HG02981 (cell line): ENCODE results near the gene FAM25A.
"Not testable (repeated sequence)": the region's sequence is repeated elsewhere in the genome, so short reads cannot be mapped to it uniquely, and the experiment has no call there.

ENCODE experiments used
- ATAC-seq: cut with Tn5 transposase; IDR thresholded peaks from one replicate; pipeline ENCODE4 v1.9.1; 2021; ENCODE audit warnings: mild to moderate bottlenecking, moderate library complexity; ENCODE audit not compliant: unreplicated experiment

The FAM25A gene

DNA sequence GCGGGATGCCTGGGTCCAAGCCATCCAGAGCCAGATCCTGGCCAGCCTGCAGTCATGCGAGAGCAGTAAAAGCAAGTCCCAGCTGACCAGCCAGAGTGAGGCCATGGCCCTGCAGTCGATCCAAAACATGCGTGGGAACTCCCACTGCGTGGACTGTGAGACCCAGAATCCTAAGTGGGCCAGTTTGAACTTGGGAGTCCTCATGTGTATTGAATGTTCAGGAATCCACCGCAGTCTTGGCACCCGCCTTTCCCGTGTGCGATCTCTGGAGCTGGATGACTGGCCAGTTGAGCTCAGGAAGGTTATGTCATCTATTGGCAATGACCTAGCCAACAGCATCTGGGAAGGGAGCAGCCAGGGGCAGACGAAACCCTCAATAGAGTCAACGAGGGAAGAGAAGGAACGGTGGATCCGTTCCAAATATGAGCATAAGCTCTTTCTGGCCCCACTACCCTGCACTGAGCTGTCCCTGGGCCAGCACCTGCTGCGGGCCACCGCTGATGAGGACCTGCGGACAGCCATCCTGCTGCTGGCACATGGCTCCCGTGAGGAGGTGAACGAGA is 10.9 kb upstream of the FAM25A start:
- ATAC-seq: not testable (repeated sequence)

DNA sequence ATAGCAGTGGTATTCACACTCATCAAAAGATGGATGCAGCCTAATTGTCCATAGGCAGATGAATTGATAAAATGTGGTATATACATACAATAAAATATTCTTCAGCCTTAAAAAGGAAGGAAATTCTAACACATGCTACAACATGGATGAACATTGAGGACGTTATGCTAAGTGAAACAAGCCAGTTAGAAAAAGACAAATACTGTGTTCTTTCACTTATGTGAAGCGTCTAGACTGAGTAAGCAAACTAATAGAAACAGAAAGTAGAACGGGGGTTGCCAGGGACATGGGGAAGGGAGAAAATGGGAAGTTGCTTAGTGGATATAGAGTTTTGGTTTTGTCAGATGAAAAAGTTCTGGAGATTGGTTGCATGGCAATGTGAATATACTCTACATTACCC is 6.6 kb upstream of the FAM25A start:
- not testable (repeated sequence) for ATAC-seq

DNA sequence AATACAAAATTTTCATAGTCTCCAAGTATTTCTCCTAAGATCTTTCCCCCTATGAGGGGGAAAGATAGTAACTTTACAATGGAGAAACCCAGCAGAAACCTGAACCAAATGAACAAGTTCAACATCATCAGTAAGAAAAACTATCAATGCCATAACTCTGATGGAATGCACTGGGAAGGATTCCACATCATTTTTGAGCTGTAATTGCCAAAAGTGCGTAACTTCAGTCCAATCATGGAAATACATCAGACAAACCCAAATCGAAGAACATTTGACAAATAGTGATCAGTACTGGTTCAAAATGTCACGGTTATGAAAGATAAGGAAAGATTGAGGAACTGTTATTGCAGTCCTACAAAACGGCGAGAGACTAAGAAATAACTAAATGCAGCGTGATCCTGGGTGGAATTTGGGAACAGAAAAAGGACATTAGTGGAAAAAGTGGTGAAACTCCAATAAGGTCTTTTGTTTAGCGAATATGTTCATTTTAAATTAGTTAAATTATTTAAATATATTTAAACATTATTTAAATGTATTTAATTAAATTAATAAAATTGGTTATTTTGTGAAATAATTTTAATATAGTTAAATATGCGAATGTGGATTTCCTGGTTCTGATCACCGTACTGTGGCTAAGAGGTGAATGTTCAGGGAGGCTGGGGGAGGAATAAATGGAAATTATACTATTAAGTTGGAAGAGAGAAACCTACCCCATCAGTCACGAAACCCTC is 4.9 kb upstream of the FAM25A start:
- ATAC-seq: not testable (repeated sequence)

DNA sequence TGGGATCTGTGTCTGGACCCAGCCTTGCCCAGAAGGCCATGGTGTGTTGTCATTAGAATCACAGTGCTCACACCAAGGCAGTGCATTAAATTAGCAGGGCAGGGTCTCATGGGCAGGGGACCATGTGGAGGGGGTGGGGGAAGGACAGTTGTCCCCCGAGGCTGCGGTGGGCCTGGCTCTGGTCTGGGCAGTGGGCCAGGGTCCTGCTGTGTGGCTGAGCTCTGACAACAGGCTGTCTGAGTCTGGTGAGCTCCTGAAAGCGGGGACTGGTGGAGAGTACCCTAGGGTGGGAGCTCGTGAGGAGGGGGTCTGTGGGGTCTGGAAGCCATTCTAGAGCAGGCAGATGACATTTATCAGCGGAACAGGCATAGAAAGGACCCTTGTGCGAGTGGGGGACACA is 2.0 kb upstream of the FAM25A start:
- not testable (repeated sequence) for ATAC-seq

DNA sequence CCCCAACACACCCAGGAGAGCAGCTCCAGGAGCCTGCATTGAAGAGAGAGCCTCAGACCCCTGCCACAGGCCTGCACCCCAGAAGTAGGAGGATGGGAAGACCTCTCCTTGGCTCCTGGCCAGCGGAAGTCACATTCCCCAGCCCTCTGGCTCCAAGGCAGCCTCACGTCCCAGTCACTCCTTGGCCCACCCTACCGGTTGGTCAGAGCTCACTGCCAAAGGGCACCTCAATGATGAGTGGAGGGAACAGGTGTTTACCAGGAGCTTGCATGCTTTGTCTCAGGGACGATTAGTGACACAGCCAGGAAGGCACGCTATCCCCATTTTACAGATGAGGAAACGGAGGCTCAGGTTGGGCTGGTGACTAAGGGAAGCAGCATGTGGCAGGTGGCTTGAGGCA is 1.0 kb upstream of the FAM25A start:
- not testable (repeated sequence) for ATAC-seq

DNA sequence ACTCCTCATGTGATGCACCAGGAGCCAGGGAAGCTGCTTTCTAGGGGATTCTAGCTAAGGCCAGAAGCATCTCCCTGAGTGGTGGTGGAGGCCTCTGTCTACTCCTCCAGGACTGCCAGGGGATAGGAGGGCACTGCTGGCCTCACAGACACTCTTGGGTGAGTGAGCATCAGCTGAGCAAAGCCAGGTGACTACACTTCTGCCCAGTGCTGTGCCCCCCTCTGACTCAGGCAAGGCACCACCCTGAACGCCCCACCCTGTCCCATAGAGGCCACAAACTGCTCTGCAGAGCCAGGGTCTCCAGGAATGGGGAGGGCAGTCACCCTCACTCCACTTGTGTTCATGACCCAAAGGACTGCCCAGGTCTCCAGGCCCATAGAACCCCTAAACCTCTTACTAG is 590 bp upstream of the FAM25A start:
- not testable (repeated sequence) for ATAC-seq

DNA sequence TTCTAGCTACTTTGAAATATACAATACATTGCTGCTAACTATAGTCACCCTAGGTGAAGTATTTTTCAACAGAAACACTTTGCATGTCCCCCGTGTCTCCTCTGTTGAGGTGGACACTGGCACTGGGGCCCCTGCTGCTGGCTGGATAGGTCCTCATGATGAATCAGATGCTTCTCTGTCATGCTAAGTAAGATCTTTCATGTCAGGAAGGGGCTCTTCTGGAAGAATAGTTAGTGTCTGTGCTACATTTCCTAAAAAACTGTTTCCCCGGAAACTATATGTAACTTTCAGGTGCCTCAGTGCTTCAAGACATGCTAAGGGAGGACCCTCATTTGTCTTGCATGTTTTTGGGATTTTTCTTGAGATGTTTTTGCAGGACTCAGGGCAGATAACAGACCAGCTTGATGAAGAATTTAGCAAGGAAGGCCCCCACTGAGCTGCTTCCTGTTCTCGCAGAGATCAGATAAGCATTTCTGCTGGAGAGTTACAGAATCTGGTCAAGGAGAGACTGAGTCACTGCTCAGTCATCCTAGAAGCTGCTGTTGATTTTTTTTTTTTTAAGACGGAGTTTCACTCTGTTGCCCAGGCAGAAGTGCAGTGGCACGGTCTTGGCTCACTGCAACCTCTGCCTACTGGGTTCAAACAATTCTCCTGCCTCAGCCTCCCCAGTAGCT is 5.3 kb downstream of the FAM25A start:
- ATAC-seq: not testable (repeated sequence)

DNA sequence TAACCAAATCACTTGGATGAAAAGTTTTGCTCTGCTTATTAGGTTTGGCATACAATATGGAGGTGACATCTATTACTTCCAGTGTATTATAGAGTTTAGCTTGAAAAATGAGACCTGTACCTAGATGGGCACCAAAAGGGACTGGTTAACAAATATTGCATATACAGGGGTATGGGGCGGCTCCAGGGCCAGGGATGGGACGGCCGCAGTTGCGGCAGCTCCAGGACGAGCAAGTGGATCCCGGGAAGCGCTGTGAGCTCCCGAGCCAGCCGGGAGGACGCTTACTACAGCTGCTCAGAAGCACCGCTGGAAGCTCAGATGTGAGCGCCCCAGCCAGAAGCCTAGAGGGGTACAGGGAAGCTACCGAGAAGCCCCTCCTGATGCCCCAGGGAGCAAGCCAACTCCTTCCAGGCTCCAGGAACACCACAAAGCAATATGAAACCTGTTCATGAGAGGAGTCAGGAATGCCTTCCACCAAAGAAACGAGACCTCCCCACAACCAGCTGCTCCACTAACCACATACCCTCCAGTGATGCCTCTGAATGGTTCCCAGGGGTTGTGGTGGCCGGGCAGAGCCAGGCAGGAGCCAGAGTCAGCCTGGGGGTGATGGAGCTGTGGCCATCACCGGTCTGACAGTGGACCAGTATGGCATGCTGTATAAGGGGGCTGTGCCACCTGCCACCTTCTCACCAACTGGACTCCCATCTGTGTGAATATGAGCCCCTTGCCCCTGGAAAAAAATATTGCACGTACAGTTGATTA is 6.8 kb downstream of the FAM25A start:
- ATAC-seq: not testable (repeated sequence)

DNA sequence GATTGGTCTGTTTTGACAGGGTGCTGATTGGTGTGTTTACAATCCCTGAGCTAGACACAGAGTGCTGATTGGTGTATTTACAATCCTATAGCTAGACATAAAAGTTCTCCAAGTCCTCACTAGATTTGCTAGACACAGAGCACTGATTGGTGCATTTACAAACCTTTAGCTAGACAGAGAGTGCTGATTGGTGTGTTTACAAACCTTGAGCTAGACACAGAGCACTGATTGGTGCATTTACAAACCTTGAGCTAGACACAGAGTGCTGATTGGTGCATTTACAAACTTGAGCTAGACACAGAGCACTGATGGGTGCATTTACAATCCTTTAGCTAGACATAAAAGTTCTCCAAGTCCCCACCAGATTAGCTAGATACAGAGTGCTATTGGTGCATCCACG is 10.3 kb downstream of the FAM25A start:
- not testable (repeated sequence) for ATAC-seq

DNA sequence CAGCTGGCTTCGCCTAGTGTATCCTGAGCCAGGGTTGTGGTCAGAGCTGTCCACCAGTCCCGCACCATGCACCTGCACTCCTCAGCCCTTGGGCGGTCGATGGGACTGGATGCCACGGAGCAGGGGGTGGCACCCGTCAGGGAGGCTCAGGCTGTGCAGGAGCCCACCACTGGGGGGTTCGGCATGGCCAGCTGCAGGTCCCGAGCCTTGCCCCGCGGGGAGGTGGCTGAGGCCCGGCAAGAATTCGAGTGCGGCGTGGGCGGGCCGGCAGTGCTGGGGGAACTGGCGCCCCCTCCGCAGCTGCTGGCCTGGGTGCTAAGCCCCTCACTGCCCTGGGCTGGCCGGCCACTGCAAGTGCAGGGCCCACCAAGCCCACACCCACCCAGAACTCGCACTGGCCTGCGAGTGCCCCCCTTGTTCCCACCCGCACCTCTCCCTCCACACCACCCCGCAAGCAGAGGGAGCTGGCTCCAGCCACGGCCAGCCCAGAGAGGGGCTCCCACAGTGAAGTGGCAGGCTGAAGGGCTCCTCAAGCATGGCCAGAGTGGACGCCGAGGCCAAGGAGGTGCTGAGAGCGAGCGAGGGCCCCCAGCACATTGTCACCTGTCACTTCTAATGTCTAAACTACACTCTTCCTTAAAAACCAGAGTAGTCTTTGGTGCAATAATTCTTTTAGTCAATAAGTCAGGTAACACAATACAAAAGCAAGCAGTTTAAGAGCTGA is 11.0 kb downstream of the FAM25A start:
- no peak for ATAC-seq

DNA sequence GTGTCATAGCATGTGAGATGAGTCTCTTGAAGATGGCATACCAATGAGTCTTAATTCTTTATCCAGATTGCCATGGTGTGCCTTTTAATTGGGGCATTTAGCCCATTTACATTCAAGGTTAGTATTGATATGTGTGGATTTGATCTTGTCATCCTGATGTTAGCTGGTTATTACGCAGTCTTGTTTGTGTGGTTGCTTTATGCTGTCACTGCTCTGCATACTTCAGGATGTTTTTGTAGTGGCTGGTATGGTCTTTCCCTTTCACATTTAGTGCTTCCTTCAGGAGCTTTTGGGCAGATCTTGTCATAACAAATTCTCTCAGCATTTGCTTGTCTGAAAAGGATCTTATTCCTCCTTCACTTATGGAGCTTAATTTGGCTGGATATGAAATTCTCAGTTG is 16.5 kb downstream of the FAM25A start:
- no peak for ATAC-seq

DNA sequence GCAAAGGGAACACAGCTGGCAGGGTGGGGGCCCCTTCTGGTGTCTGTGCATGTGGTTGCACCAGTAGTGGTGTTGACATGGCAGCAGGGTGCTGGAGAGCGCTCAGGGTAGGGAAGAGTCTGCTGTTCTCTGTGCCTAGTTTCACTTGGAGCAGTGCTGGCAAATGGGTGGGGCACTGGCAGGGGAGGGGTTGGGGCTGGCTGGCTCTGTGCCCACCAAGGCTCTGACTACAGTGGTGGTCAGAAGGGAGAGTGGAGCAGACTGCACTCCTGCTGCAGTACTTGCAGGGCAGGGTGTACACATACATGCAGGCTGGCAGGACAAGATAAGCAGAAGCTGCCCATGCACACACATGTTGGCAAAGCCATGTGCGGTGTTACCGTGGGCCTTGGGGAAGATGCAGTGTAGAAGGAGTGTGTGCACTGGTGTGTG is 18.2 kb downstream of the FAM25A start:
- ATAC-seq: no peak

DNA sequence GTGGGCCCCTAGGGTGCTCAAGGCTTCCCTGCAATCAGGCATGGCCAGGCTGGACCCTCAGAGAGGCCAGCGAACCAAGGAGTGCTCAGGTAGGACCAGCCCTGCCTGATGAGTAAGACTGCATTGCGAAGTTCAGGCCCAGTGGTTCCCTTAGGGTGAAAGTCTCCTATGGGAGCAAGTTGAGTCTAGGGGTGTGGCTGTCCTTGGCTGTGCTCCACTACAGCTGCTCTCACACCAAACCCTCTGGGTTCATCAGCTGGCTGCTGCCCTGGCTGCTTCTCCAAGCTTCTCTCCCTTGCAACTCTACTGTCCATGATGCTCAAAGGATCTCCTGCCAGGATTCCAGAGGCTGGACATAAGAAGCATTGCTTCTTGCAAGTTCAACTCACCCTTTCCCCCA is 18.7 kb downstream of the FAM25A start:
- no peak for ATAC-seq

DNA sequence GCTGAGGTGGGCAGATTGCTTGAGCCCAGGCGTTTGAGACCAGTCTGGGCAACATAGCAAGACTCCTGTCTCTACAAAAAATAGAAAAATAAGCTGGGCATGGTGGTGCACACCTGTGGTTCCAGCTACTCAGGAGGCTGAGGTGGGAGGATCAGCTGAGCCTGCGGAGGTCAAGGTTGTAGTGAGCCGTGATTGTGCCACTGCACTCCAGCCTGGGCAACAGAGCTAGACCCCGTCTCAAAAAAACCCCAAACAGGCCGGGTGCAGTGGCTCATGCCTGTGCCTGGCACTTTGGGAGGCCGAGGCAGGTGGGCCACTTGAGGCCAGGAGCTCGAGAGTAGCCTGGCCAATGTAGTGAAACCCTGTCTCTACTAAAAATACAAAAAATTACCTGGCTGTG is 23.5 kb downstream of the FAM25A start:
- not testable (repeated sequence) for ATAC-seq

DNA sequence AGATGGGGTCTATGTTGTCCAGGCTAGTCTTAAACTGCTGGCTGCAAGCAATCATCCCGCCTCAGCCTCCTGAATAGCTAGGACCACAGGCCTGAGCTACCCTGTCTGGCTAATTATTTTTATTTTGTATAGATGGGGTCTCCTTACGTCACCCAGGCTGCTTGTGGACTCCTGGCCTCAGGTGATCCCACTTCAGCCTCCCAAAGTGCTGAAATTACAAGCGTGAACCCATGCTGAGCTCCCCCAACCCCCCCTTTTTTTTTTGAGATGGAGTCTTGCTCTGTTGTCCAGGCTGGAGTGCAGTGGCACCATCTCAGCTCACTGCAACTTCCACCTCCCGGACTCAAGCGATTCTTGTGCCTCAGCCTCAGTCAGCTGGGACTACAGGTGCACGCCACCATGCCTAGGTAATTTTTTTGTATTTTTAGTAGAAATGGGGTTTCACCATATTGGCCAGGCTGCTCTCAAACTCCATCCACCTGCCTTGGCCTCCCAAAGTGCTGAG is 25.4 kb downstream of the FAM25A start:
- ATAC-seq: no peak

DNA sequence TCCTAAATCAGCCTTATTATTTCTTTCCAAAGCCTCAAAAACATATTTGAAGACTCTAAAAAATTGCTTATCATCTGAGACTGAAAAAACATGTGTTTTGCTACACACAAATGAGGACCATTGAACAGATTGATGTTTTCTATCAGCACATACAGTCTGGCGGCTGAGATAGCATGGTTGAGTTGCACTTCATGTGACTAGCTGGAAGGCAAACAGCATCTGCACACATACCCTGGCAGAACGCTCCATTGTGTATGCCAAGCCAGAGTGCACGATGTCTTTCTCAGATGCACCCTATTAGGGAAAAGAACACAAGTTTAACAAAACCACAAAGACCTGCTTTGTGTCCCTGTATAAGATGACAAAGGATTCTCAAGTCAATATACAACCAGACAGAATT is 33.0 kb downstream of the FAM25A start:
- ATAC-seq: no peak

DNA sequence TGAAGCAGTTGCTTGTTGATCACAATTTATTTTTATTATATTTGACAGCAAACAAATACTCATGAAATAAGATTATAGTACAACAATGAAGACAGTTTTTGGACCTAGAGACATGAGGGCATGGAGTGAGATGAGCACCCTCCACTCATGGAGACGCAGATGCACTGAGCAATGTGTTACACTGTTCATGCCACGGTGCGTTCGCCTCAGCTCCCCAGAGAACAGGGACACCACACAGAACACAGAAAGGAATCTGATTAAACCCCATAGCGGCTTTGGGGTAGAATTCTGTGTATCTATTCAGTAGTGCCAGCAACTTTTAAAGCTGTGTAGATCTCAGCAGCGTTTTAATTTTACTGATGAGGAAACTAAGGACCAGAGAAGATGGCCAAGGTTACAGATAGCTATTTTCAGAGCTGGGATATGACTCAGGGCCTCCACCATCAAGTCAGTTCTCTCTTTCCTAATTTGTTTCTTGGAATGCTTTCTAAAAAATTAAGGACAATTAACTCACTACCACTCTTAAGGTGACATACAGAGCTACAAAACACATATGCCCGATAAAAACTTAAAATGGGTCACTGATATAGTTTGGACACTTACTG is 33.6 kb downstream of the FAM25A start:
- ATAC-seq: no peak

DNA sequence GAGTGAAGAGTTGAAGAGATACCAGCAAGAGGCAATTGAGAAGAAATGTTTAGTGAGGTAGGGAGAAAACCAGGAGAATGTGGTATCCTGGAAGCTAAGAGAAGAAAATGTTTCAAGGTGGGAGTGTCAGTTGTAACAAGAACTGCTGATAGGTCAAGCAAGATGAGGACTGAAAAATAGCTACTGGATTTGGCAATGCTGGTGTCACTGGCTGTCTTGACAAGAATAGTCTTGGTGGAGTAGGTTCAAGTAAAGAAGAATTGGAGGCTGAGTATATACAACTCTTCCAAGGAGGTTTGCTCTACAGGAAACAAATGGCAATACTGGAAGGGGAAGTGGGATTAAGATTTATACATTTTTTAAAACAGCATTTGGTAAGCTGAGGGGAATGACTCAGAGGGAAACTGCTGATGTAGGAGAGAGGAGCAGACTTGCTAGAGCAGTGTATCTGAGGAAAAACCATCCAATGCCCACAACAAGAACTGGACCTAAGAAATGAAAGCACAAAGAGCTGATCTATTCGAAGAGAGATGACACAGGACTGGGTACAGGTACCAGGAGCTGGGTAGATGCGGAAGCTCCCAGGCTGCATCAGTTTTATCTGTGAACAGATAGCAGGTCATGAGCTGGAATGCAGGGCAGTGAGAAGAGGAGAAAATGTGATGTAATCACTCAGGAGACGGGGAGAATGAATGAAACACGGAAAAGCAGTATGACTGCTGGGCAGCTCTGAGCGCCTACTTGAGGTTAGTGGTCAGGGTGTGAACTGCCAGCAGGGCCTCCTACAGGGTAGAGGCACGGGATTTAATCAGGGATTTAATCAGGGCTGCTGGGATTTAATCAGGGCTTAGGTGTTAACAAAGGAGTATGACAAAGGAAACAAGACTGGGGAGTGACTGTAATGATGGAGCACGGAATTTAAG is 34.5 kb downstream of the FAM25A start:
- no peak for ATAC-seq

DNA sequence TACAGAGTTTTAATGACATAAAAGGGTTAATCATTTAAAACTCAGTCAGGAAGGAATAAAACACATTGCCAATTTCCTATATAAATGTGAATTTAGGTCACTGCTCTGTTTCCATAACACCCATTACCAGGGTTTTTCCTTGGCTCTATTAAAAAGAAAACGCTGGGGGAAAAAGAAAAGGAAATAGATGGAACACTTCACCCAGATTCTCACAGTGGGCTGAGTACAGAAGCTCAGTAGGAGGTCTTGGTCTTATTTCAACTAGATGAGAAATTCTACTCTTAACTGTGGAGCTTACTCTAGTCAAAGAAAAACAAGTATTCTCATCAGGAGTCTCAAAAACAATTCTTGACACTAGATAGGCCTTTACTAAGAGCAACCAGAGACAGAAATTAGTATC is 38.1 kb downstream of the FAM25A start:
- ATAC-seq: no peak
